DND-41 (cell line): ENCODE measurements around the gene RGS1.

Experiments used
- EZH2 ChIP-seq: IDR thresholded peaks from 3 replicates; pipeline ENCODE4 v1.6.1; 2012; ENCODE audit warnings: borderline replicate concordance, low read depth, mild to moderate bottlenecking, moderate library complexity, low read length, inconsistent platforms; ENCODE audit not compliant: severe bottlenecking
- TF ChIP-seq, protein P1 (sequence below): IDR thresholded peaks from 2 replicates; pipeline ENCODE4 v1.5.1; 2012; ENCODE audit warnings: borderline replicate concordance, low read length, moderate library complexity, mild to moderate bottlenecking; ENCODE audit not compliant: poor library complexity, severe bottlenecking; ENCODE audit errors: extremely low read depth

DNA sequence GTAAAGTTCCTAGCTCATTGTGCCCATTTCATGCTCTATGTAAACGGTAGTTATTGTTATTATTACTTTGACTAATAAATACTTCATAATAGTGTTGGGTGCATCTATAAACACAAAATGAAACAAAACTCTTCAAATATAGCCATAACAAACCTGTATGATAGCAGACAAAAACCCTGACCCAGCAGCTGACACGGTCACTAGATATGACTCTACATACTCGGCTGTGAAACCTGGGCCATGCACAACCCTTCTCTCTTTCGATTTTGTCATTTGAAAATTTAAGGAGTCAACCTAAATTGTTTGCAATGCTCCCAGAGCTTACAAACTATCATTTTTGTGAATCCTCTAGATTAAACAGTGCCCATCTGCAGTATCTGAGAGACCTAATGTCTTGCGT is 52.3 kb downstream of the RGS1 start:
- TF ChIP-seq, protein P1, sequence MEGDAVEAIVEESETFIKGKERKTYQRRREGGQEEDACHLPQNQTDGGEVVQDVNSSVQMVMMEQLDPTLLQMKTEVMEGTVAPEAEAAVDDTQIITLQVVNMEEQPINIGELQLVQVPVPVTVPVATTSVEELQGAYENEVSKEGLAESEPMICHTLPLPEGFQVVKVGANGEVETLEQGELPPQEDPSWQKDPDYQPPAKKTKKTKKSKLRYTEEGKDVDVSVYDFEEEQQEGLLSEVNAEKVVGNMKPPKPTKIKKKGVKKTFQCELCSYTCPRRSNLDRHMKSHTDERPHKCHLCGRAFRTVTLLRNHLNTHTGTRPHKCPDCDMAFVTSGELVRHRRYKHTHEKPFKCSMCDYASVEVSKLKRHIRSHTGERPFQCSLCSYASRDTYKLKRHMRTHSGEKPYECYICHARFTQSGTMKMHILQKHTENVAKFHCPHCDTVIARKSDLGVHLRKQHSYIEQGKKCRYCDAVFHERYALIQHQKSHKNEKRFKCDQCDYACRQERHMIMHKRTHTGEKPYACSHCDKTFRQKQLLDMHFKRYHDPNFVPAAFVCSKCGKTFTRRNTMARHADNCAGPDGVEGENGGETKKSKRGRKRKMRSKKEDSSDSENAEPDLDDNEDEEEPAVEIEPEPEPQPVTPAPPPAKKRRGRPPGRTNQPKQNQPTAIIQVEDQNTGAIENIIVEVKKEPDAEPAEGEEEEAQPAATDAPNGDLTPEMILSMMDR, result no peak
- no peak for TF ChIP-seq EZH2
